D721Med (cell line): Measurements from ENCODE around the gene PANX3.

Experiments
- DNase-seq: peaks from one replicate; pipeline ENCODE4 v3.0.0; 2011; ENCODE audit warnings: low spot score; ENCODE audit not compliant: insufficient read length
- FAIRE-seq: peaks from 2 replicates; lab custom pipeline; 2011; peaks lifted over from hg19 to GRCh38; lab: Jason Lieb, UNC
- TF ChIP-seq, protein P1 (sequence below): IDR thresholded peaks from 2 replicates; pipeline ENCODE4 v1.5.1; 2012; ENCODE audit warnings: mild to moderate bottlenecking, control low read depth; ENCODE audit not compliant: insufficient read depth; ENCODE audit errors: missing control alignments

PANX3 gene

DNA sequence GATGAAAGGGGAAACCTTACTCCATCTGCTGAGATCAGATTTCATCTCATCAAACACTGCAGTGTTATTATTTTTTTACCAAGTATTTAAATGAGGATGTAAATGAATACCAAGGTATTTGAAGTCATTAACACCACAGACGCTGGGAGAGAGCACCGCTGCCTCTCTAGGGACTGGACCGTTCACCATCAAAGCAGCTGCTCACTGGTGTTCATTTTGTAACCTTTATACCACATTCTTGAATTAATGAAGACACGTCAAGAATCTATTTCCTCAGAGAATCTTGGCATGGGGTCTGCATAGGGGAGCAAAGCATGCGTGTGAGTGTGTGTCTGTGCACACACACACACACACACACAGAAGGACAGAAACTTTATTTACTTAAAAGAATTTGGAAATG lies 46.7 kb downstream of the PANX3 start:
- TF ChIP-seq, protein P1, sequence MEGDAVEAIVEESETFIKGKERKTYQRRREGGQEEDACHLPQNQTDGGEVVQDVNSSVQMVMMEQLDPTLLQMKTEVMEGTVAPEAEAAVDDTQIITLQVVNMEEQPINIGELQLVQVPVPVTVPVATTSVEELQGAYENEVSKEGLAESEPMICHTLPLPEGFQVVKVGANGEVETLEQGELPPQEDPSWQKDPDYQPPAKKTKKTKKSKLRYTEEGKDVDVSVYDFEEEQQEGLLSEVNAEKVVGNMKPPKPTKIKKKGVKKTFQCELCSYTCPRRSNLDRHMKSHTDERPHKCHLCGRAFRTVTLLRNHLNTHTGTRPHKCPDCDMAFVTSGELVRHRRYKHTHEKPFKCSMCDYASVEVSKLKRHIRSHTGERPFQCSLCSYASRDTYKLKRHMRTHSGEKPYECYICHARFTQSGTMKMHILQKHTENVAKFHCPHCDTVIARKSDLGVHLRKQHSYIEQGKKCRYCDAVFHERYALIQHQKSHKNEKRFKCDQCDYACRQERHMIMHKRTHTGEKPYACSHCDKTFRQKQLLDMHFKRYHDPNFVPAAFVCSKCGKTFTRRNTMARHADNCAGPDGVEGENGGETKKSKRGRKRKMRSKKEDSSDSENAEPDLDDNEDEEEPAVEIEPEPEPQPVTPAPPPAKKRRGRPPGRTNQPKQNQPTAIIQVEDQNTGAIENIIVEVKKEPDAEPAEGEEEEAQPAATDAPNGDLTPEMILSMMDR: no peak
- DNase-seq (no peak), FAIRE-seq (no peak)

DNA sequence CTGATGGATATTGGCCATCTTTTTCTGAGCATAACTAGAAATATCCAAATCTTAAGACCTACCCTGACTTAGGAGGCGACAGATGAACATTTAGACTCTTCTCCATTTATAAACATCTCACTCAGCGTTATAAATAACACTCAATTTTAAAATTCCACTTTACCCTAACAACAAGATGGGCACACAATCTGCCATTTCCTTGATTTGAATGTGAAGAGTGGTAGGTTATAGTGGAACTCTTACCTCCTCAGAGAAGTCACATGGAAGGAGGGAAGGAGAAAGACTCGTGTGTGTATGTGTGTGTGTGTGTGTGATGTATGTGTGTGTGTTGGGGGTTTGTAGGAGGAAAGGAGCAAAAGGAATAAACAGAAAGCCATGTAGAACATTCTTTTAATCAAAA lies 47.3 kb downstream of the PANX3 start:
- TF ChIP-seq, protein P1: no peak
- FAIRE-seq (no peak), DNase-seq (no peak)

DNA sequence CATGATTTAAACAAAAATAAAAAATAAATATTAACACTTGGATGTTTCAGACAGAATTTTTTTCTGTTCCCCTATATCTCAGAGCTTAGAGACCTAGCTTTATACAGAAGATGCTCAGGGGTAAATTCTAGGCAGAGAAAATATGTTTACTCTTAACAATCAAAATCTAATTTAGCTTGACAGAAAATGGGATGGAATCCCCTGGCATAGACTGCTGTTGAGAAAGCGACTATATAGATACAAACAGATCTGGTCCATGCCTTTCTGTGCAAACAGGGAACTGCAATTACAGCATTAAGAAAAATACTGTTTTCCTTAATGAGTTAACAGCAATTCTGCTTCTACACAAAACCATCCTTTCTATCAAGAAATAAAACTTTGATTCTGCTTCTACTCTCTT lies 47.8 kb downstream of the PANX3 start:
- FAIRE-seq: no peak
- DNase-seq: no peak
- TF ChIP-seq, protein P1: no peak

DNA sequence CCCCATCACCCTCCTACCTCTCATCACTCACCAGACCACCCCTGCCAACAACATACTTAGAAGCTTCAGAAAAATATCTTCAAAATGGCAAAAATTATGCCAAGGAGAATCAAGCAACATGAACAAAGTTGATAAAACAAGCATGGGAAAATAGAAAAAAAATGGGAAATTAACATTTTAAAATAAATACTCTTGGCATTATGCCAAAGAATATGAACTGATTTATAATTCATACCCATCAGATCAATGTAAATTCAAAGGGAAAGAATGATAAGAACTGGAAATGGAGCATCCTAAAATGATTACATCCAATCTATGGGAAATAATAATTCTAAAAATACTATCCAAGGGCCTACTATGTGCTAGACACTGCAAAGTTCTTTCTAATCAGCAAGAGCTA lies 50.3 kb downstream of the PANX3 start:
- DNase-seq (no peak), FAIRE-seq (no peak)
- TF ChIP-seq, protein P1: no peak

DNA sequence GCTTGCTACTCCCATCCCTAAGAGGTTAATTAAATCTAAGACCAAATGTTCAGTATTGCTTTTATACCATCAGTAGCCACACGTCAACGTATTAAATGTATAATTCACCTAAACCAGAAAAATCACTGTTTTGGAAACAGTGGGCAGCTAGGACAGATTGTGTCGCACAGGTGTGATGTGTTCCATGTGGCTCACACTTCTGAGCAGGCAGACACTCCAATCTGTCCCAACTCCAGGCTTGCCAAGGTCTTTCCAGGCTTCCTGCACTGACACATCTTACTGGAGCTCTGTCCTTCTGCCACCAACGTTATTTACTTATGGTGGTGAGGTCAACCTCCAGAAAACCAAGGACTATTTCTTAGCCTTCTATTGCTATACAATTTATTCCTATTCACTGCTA lies 50.9 kb downstream of the PANX3 start:
- DNase-seq (no peak), FAIRE-seq (no peak)
- TF ChIP-seq, protein P1: no peak

DNA sequence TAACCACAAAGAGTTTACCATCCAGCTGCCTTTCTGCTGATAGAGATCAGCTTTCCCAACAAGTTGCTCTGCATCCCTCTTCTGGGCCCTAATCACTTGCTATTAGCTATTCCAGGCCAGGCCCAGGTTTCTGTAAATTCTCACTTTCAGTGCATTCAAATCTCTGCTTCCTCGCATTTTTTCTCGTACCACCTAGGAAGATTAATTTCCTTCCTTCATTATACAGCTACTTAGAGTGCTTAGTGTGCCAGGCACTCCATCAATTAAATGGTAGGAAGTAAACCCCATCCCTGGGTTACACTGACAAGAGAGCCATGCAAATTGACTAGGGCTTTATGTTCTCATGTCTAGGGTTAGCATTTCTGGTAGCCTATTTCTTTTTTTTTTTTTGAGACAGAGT lies 52.6 kb downstream of the PANX3 start:
- FAIRE-seq (no peak), DNase-seq (no peak)
- TF ChIP-seq, protein P1: no peak

DNA sequence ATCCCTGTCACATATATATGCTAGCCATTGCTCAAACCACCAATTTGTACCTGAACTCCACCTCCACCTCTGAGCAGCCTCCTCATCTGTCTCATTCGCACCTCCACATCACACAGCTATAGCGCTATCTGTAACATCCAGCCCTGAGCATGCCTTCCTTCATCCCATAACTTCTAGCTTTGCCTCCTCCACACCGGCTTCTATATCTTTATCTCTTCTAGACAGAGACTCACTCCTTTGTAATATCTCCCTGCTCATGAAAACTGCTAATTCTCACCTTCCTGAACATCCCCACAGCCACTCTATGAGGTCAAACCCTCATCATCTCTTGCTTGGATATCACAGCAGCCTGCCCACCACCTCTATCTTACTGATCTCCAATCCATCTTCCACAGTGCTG lies 56.4 kb downstream of the PANX3 start:
- DNase-seq (no peak), FAIRE-seq (no peak)
- TF ChIP-seq, protein P1: no peak
